ENCODE measurements around the gene SPINT2. TPM values are rescaled to one million over a fixed set of nuclear protein-coding genes. Genes with fewer than 3 reads are reported as not detected.
A peak's percentile ranks its signal among the peaks of the same experiment; 100 is the strongest.

SPINT2 gene
- total RNA-seq, 1 donor from 2014 or later = 171 TPM

DNA sequence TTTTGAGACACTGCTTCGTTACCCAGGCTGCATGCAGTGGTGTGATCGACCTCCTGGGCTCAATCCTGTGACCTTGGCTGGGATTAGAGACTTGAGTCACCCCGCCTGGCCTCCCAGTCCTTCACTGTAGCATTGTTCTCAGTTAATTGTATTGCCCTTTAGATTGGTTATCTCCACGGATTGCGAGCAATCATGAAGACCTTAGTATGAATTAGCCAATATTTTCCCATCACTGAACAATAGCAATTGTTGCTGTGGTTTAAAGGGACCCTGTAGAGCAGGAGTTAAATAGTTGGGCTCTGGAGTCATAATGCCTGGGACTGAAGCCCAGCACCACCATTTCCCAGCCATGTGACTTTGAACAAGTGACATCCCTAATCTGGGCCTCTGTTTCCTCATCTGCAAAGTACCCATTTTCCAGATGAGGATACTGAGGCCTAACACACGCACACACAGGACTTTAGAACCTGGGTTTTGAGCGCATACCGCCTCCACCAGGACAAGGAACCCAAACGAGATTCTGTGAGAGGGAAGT lies 16.6 kb upstream of the SPINT2 start:
- Mint-ChIP-seq H3K36me3 (ENCODE audit: low read depth, unreplicated experiment) (peaks cover 2% of the 10 kb centered on the region), H3K27ac (ENCODE audit: unreplicated experiment) (peak overlapping the region; percentile 26), H3K4me1 (ENCODE audit: low read depth, unreplicated experiment) (peaks cover 16% of the 10 kb centered on the region), H3K27me3 (ENCODE audit: low read depth, unreplicated experiment) (peaks cover 6% of the 10 kb centered on the region), H3K4me3 (ENCODE audit: unreplicated experiment) (no peak overlapping the region), H3K9me3 (ENCODE audit: unreplicated experiment) (no peaks in the 10 kb centered on the region)
- Histone ChIP-seq H3K27ac (ENCODE audit: low read depth, low read length) (no peak overlapping the region), H3K9me3 (ENCODE audit: insufficient read depth, low read depth, low read length) (no peaks in the 10 kb centered on the region), H3K9ac (ENCODE audit: low read length) (no peak overlapping the region), H2AFZ (ENCODE audit: low read depth, low read length) (no peak overlapping the region), H3K36me3 (ENCODE audit: insufficient read depth, low read length) (no peaks in the 10 kb centered on the region), H4K20me1 (ENCODE audit: insufficient read depth, low read length) (no peaks in the 10 kb centered on the region), H3K27me3 (ENCODE audit: insufficient read depth, low read length) (no peaks in the 10 kb centered on the region), H3K4me1 (ENCODE audit: insufficient read depth, low read length) (peaks cover 15% of the 10 kb centered on the region), H3K4me2 (ENCODE audit: low read length) (no peak overlapping the region), H3K4me3 (ENCODE audit: insufficient read depth, low read depth, low read length) (no peak overlapping the region), H3K79me2 (ENCODE audit: insufficient read depth, low read length) (no peaks in the 10 kb centered on the region)
- DNase-seq (ENCODE audit: low read depth) (peak; percentile 49), FAIRE-seq (no peak)
- no peak for TF ChIP-seq EZH2 (IDR thresholded peaks at IDR 0.05; ENCODE audit: insufficient read depth, low read length)
- TF ChIP-seq, protein P1, sequence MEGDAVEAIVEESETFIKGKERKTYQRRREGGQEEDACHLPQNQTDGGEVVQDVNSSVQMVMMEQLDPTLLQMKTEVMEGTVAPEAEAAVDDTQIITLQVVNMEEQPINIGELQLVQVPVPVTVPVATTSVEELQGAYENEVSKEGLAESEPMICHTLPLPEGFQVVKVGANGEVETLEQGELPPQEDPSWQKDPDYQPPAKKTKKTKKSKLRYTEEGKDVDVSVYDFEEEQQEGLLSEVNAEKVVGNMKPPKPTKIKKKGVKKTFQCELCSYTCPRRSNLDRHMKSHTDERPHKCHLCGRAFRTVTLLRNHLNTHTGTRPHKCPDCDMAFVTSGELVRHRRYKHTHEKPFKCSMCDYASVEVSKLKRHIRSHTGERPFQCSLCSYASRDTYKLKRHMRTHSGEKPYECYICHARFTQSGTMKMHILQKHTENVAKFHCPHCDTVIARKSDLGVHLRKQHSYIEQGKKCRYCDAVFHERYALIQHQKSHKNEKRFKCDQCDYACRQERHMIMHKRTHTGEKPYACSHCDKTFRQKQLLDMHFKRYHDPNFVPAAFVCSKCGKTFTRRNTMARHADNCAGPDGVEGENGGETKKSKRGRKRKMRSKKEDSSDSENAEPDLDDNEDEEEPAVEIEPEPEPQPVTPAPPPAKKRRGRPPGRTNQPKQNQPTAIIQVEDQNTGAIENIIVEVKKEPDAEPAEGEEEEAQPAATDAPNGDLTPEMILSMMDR (IDR thresholded peaks at IDR 0.05; ENCODE audit: insufficient read depth, low read depth, low read length) = no peak

DNA sequence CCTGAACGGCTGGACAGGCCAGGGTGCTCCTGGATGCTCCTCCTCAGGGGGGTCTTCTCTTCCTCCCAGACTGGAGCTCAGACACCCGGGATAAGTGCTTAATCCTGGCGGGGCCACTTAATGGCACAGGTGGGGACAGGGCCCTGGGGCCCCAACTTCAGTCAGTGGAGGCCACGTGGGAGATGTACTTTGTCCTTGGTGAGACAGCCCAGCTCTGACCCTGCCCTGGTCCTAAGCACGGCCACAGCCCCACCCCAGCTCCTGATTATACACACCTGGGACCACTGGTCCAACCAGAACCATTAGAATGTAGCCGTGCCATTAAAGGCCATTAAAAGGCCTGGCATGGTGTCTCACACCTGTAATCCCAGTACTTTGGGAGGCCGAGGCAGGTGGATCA lies 16.0 kb upstream of the SPINT2 start:
- H3K27me3 Mint-ChIP-seq (ENCODE audit: low read depth, unreplicated experiment) = peaks cover 6% of the 10 kb centered on the region
- no peak overlapping the region for H3K27ac Mint-ChIP-seq (ENCODE audit: unreplicated experiment)
- no peaks in the 10 kb centered on the region for H3K36me3 ChIP-seq (ENCODE audit: insufficient read depth, low read length)
- peaks cover 18% of the 10 kb centered on the region for H3K4me1 Mint-ChIP-seq (ENCODE audit: low read depth, unreplicated experiment)
- H3K79me2 ChIP-seq (ENCODE audit: insufficient read depth, low read length) = no peaks in the 10 kb centered on the region
- H3K36me3 Mint-ChIP-seq (ENCODE audit: low read depth, unreplicated experiment) = peaks cover 2% of the 10 kb centered on the region
- H3K27me3 ChIP-seq (ENCODE audit: insufficient read depth, low read length) = no peaks in the 10 kb centered on the region
- H3K9me3 Mint-ChIP-seq (ENCODE audit: unreplicated experiment) = no peaks in the 10 kb centered on the region
- H3K9ac ChIP-seq (ENCODE audit: low read length) = no peak overlapping the region
- TF ChIP-seq, protein P1 (IDR thresholded peaks at IDR 0.05; ENCODE audit: insufficient read depth, low read depth, low read length) = no peak
- TF ChIP-seq EZH2 (IDR thresholded peaks at IDR 0.05; ENCODE audit: insufficient read depth, low read length) = no peak
- FAIRE-seq (no peak), DNase-seq (ENCODE audit: low read depth) (no peak)
- no peak overlapping the region for H3K4me2 ChIP-seq (ENCODE audit: low read length)
- H3K4me3 Mint-ChIP-seq (ENCODE audit: unreplicated experiment) = no peak overlapping the region
- no peaks in the 10 kb centered on the region for H3K9me3 ChIP-seq (ENCODE audit: insufficient read depth, low read depth, low read length)
- peaks cover 15% of the 10 kb centered on the region for H3K4me1 ChIP-seq (ENCODE audit: insufficient read depth, low read length)
- H2AFZ ChIP-seq (ENCODE audit: low read depth, low read length) = no peak overlapping the region
- no peaks in the 10 kb centered on the region for H4K20me1 ChIP-seq (ENCODE audit: insufficient read depth, low read length)
- no peak overlapping the region for H3K4me3 ChIP-seq (ENCODE audit: insufficient read depth, low read depth, low read length)
- H3K27ac ChIP-seq (ENCODE audit: low read depth, low read length) = no peak overlapping the region

DNA sequence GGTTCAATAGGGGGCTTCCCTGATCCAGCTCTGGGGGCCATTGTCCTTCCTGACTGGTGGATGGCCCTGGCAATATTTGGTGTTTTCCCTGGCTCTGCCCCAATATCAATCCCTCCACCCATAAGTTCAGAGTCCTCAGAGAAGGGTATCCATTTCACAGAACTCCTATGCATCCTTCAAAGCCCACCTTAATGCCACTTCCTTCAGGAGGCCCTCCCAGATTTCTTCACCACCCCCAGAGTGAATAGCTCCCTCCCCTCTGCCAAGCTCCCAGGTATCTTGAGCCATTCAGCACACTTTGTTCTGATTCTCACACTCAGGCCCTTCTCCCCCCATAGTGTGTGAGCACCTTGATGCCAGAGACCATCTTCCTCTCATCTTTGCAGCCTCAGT lies 13.9 kb upstream of the SPINT2 start:
- Histone ChIP-seq H3K4me1 (ENCODE audit: insufficient read depth, low read length) (peaks cover 15% of the 10 kb centered on the region), H3K4me3 (ENCODE audit: insufficient read depth, low read depth, low read length) (no peak overlapping the region), H3K9ac (ENCODE audit: low read length) (no peak overlapping the region), H3K27ac (ENCODE audit: low read depth, low read length) (no peak overlapping the region), H3K9me3 (ENCODE audit: insufficient read depth, low read depth, low read length) (no peaks in the 10 kb centered on the region), H4K20me1 (ENCODE audit: insufficient read depth, low read length) (no peaks in the 10 kb centered on the region), H3K79me2 (ENCODE audit: insufficient read depth, low read length) (no peaks in the 10 kb centered on the region), H3K27me3 (ENCODE audit: insufficient read depth, low read length) (no peaks in the 10 kb centered on the region), H3K4me2 (ENCODE audit: low read length) (no peak overlapping the region), H3K36me3 (ENCODE audit: insufficient read depth, low read length) (no peaks in the 10 kb centered on the region), H2AFZ (ENCODE audit: low read depth, low read length) (no peak overlapping the region)
- Mint-ChIP-seq H3K9me3 (ENCODE audit: unreplicated experiment) (no peaks in the 10 kb centered on the region), H3K27ac (ENCODE audit: unreplicated experiment) (peak overlapping the region; percentile 69), H3K36me3 (ENCODE audit: low read depth, unreplicated experiment) (peaks cover 2% of the 10 kb centered on the region), H3K4me1 (ENCODE audit: low read depth, unreplicated experiment) (peaks cover 20% of the 10 kb centered on the region), H3K27me3 (ENCODE audit: low read depth, unreplicated experiment) (no peaks in the 10 kb centered on the region), H3K4me3 (ENCODE audit: unreplicated experiment) (peak overlapping the region; percentile 2)
- TF ChIP-seq, protein P1 (IDR thresholded peaks at IDR 0.05; ENCODE audit: insufficient read depth, low read depth, low read length) = no peak
- TF ChIP-seq EZH2 (IDR thresholded peaks at IDR 0.05; ENCODE audit: insufficient read depth, low read length) = no peak
- FAIRE-seq (no peak), DNase-seq (ENCODE audit: low read depth) (no peak)
